HG03565 (cell line): ENCODE results near the gene MCU.
"Not testable (repeated sequence)": the region's sequence is repeated elsewhere in the genome, so short reads cannot be mapped to it uniquely, and the experiment has no call there.

ENCODE experiments used
- ATAC-seq: cut with Tn5 transposase; IDR thresholded peaks from one replicate; pipeline ENCODE4 v1.9.1; 2021; ENCODE audit warnings: mild to moderate bottlenecking, moderate library complexity; ENCODE audit not compliant: unreplicated experiment

Gene MCU

GRCh38 chr10:72691863-72692743 is at the start of gene MCU:
MCU (plus strand) TSS chr10:72692143; CDS start chr10:72692152, 9 bp downstream.
- peak; percentile 82 for ATAC-seq

- no peak for ATAC-seq
Measured at GRCh38 chr10:72642318-72642717, 49.6 kb upstream of the MCU start.

- no peak for ATAC-seq
Measured at GRCh38 chr10:72645263-72645858, 46.6 kb upstream of the MCU start.

- not testable (repeated sequence) for ATAC-seq
Measured at GRCh38 chr10:72646971-72647370, 45.0 kb upstream of the MCU start.

- ATAC-seq = no peak
Measured at GRCh38 chr10:72648301-72648700, 43.6 kb upstream of the MCU start.

- ATAC-seq = no peak
Measured at GRCh38 chr10:72649291-72649690, 42.7 kb upstream of the MCU start.

- no peak for ATAC-seq
Measured at GRCh38 chr10:72653383-72654096, 38.4 kb upstream of the MCU start.

GRCh38 chr10:72654720-72655119 is 37.2 kb upstream of the MCU start:
- ATAC-seq = no peak

GRCh38 chr10:72658696-72659400 is 33.1 kb upstream of the MCU start:
- ATAC-seq = no peak

- no peak for ATAC-seq
Measured at GRCh38 chr10:72659694-72660093, 32.2 kb upstream of the MCU start.

GRCh38 chr10:72660220-72660619 is 31.7 kb upstream of the MCU start:
- no peak for ATAC-seq

- no peak for ATAC-seq
Measured at GRCh38 chr10:72661431-72661830, 30.5 kb upstream of the MCU start.

GRCh38 chr10:72663971-72664370 is 28.0 kb upstream of the MCU start:
- ATAC-seq = no peak

- ATAC-seq = no peak
Measured at GRCh38 chr10:72665925-72666324, 26.0 kb upstream of the MCU start.

GRCh38 chr10:72667207-72667864 is 24.6 kb upstream of the MCU start:
- ATAC-seq = no peak

GRCh38 chr10:72673280-72673679 is 18.7 kb upstream of the MCU start:
- ATAC-seq = no peak

GRCh38 chr10:72674174-72674573 is 17.8 kb upstream of the MCU start:
- not testable (repeated sequence) for ATAC-seq

- no peak for ATAC-seq
Measured at GRCh38 chr10:72679838-72680241, 12.1 kb upstream of the MCU start.

GRCh38 chr10:72682638-72683037 is 9.3 kb upstream of the MCU start:
- no peak for ATAC-seq

- ATAC-seq = no peak
Measured at GRCh38 chr10:72685264-72685921, 6.5 kb upstream of the MCU start.
